Psoas muscle (tissue), 8 donors: ENCODE data around the gene CCL24. TPM values are rescaled to one million over a fixed set of nuclear protein-coding genes. Genes with fewer than 3 reads are reported as not detected.

ENCODE experiments used
- ATAC-seq, 4 donors: fragments of 200-7000 bp; cut with Tn5 transposase; one replicate each; pipeline ENCODE4 v1.9.1; 2020; ENCODE audit warnings: moderate library complexity in 3 of 4, mild to moderate bottlenecking in 2 of 4
- DNase-seq, 2 donors: peaks; one replicate each; pipeline ENCODE4 v3.0.0-alpha.2; 2020
- H3K27ac ChIP-seq: fragments of 200-600 bp; one replicate; pipeline ENCODE4 v1.8.0; 2022
- H3K27me3 ChIP-seq, 3 donors: fragments of 200-600 bp in 1 of 3; one replicate each; pipeline versions ENCODE4 v1.6.1 to v1.8.0; 2013 to 2022; ENCODE audit warnings: low read length in 2 of 3, mild to moderate bottlenecking in 2 of 3, moderate library complexity in 1 of 3; ENCODE audit not compliant: insufficient read depth in 3 of 3
- H3K36me3 ChIP-seq, 2 donors: fragments of 200-600 bp in 1 of 2; one replicate each; pipeline versions ENCODE4 v1.6.1 to v1.8.0; 2013 to 2022; ENCODE audit warnings: low read depth in 1 of 2, mild to moderate bottlenecking in 1 of 2, moderate library complexity in 1 of 2; ENCODE audit not compliant: insufficient read depth in 1 of 2
- H3K4me1 ChIP-seq: fragments of 200-600 bp; one replicate; pipeline ENCODE4 v1.8.0; 2022
- H3K4me3 ChIP-seq: fragments of 200-600 bp; one replicate; pipeline ENCODE4 v1.8.0; 2022; ENCODE audit warnings: mild to moderate bottlenecking
- H3K9me3 ChIP-seq: fragments of 200-600 bp; one replicate; pipeline ENCODE4 v1.8.0; 2022
- WGBS, 3 donors: extraction: QIAGEN DNeasy Blood & Tissue Kit; methylation state at CpG; one replicate each; pipeline versions ENCODE4 v1.1.6 to v1.1.7; 2013; 5-methylcytosine and 5-hydroxymethylcytosine counted together
- intact Hi-C, 2 donors: fragments of 100-400 bp; cut with DNase I; formaldehyde crosslinking; loops; one replicate each; pipeline versions ENCODE4 v1.11.0 to v1.14.2; 2022
- polyA plus RNA-seq, 3 donors: library from polyadenylated mRNA; stranded (reverse); fragments of 200-250 nt; gene quantifications; one replicate each; pipeline ENCODE4 v1.2.3, GENCODE V29; 2013
- total RNA-seq, 4 donors: library from RNA; stranded (reverse); fragmentation: NEBNext Ultra II Directional in 2 of 4; extraction: Animal tissue kit (Norgen Biotek cat#: 25700) in 2 of 4; gene quantifications; one replicate each; pipeline versions ENCODE4 v1.2.1 to v1.2.4, GENCODE V29; 2021 to 2023
- TF ChIP-seq, protein P1 (sequence below): fragments of 200-600 bp; IDR thresholded peaks from one replicate; pipeline ENCODE4 v1.8.0; 2022; ENCODE audit warnings: antibody characterized with exemption
- donor health status: healthy with polysubstance abuse.
- donor health status: DM: no; HTN: no; CAD: no; lungs with moderate emphysema.
- donor health status: Bipolar disorder and iron deficiency.
- donor health status: healthy.
- donor health status: DM: yes; HTN: yes; CAD: no.
- donor health status: DM: no; HTN: no; CAD: no.
- donor health status: DM: no; HTN: no; CAD: no.
- donor health status: DM: yes; HTN: yes; CAD: no.

Gene CCL24
- total and polyA plus RNA-seq, 7 donors: not detected

- Histone ChIP-seq H3K27me3 (peaks cover 0 to 3% (median 0%) of the 10 kb centered on the region in 3 donors), H3K4me1 (no peaks in the 10 kb centered on the region), H3K27ac (no peak overlapping the region), H3K4me3 (no peak overlapping the region), H3K36me3 (no peaks in the 10 kb centered on the region), H3K9me3 (no peaks in the 10 kb centered on the region)
- intact Hi-C loops: no loop called here
- ATAC-seq: no peak
- 32 to 41% (median 33%) methylated on average over 10 of the region's 10 CpGs for WGBS, 3 donors
- TF ChIP-seq, protein P1, sequence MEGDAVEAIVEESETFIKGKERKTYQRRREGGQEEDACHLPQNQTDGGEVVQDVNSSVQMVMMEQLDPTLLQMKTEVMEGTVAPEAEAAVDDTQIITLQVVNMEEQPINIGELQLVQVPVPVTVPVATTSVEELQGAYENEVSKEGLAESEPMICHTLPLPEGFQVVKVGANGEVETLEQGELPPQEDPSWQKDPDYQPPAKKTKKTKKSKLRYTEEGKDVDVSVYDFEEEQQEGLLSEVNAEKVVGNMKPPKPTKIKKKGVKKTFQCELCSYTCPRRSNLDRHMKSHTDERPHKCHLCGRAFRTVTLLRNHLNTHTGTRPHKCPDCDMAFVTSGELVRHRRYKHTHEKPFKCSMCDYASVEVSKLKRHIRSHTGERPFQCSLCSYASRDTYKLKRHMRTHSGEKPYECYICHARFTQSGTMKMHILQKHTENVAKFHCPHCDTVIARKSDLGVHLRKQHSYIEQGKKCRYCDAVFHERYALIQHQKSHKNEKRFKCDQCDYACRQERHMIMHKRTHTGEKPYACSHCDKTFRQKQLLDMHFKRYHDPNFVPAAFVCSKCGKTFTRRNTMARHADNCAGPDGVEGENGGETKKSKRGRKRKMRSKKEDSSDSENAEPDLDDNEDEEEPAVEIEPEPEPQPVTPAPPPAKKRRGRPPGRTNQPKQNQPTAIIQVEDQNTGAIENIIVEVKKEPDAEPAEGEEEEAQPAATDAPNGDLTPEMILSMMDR: no peak
- DNase-seq: no peak
Measured at GRCh38 chr7:75815418-75816064, 1.9 kb upstream of the CCL24 start.

GRCh38 chr7:75814407-75814947, 871 bp upstream of the CCL24 start:
- no peaks in the 10 kb centered on the region for H3K4me1 ChIP-seq
- 71 to 72% (median 72%) methylated on average over 13 of the region's 13 CpGs for WGBS, 3 donors
- H3K4me3 ChIP-seq: no peak overlapping the region
- no peak for DNase-seq
- intact Hi-C loops: no loop called here
- no peaks in the 10 kb centered on the region for H3K36me3 ChIP-seq
- peaks cover 0 to 3% (median 0%) of the 10 kb centered on the region in 3 donors for H3K27me3 ChIP-seq
- TF ChIP-seq, protein P1: no peak
- no peaks in the 10 kb centered on the region for H3K9me3 ChIP-seq
- H3K27ac ChIP-seq: no peak overlapping the region
- no peak for ATAC-seq

DNA sequence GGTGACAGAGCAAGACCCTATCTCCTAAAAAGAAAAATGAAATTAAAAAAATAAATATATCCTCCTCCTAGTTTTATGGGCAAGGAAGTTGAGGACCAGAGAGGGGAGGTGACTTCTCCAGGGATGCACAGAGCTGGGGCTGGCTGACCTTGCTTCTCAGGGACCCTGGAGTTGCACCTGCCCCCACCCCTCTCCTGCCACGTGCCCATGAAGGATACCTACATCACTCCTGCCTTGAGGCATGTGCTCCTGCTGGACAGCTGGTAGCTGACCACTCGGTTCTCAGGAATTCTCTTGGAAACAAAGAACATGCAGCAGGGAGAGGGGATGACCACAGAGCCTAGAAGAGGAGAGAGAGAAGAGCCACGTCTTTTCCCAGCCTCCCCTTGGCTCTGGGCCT, 522 bp downstream of the CCL24 start:
- H3K36me3 ChIP-seq: no peaks in the 10 kb centered on the region
- DNase-seq: no peak
- no peak overlapping the region for H3K4me3 ChIP-seq
- WGBS, 3 donors: 38 to 46% (median 42%) methylated on average over 3 of the region's 3 CpGs
- H3K9me3 ChIP-seq: no peaks in the 10 kb centered on the region
- TF ChIP-seq, protein P1: no peak
- H3K27ac ChIP-seq: no peak overlapping the region
- peaks cover 0 to 3% (median 0%) of the 10 kb centered on the region in 3 donors for H3K27me3 ChIP-seq
- no peaks in the 10 kb centered on the region for H3K4me1 ChIP-seq
- no peak for ATAC-seq
- intact Hi-C loops: no loop called here

- Histone ChIP-seq H3K4me1 (no peaks in the 10 kb centered on the region), H3K36me3 (no peaks in the 10 kb centered on the region), H3K4me3 (no peak overlapping the region), H3K27me3 (peaks cover 0 to 4% (median 0%) of the 10 kb centered on the region in 3 donors), H3K9me3 (peaks cover 6% of the 10 kb centered on the region), H3K27ac (no peak overlapping the region)
- TF ChIP-seq, protein P1: no peak
- ATAC-seq: no peak
- intact Hi-C loops: loop anchor here in 1 of 2 donors (2.0 kb wide), 1 partner anchor 25 kb away; no protein-coding TSS in a partner anchor
- WGBS, 3 donors: 83 to 91% (median 85%) methylated on average over 11 of the region's 11 CpGs
- no peak for DNase-seq
Measured at GRCh38 chr7:75811894-75812678, 1.5 kb downstream of the CCL24 start.
